Liver (tissue), 9 donors: Measurements from ENCODE around the gene PDK4. TPM values are rescaled to one million over a fixed set of nuclear protein-coding genes. Genes with fewer than 3 reads are reported as not detected.

Experiments
- DNase-seq: peaks from one replicate; pipeline ENCODE4 v3.0.0-alpha.2; 2017; ENCODE audit warnings: low spot score
- H3K27ac ChIP-seq, 2 donors: one replicate each; pipeline ENCODE4 v1.7.0; 2013; ENCODE audit warnings: inconsistent platforms in 2 of 2, low read length in 2 of 2, control low read depth in 1 of 2, low read depth in 1 of 2, mild to moderate bottlenecking in 1 of 2
- H3K27me3 ChIP-seq, 4 donors: one replicate each; pipeline versions ENCODE4 v1.6.1 to v1.7.0; 2013; ENCODE audit warnings: low read length in 3 of 4, inconsistent platforms in 1 of 4, mild to moderate bottlenecking in 1 of 4, moderate library complexity in 1 of 4; ENCODE audit not compliant: control insufficient read depth in 4 of 4, insufficient read depth in 4 of 4
- H3K36me3 ChIP-seq, 4 donors: one replicate each; pipeline versions ENCODE4 v1.6.1 to v1.7.0; 2013; ENCODE audit warnings: low read length in 3 of 4, mild to moderate bottlenecking in 3 of 4, low read depth in 1 of 4, moderate library complexity in 1 of 4; ENCODE audit not compliant: control insufficient read depth in 4 of 4, insufficient read depth in 3 of 4
- H3K4me1 ChIP-seq, 4 donors: one replicate each; pipeline versions ENCODE4 v1.6.1 to v1.7.0; 2013; ENCODE audit warnings: low read length in 3 of 4, mild to moderate bottlenecking in 3 of 4, moderate library complexity in 1 of 4; ENCODE audit not compliant: control insufficient read depth in 4 of 4, insufficient read depth in 4 of 4
- H3K4me3 ChIP-seq, 3 donors: one replicate each; pipeline versions ENCODE4 v1.6.1 to v1.7.0; 2013; ENCODE audit warnings: low read length in 3 of 3, control low read depth in 1 of 3, low read depth in 1 of 3, mild to moderate bottlenecking in 1 of 3
- H3K9ac ChIP-seq, 2 donors: one replicate each; pipeline ENCODE4 v1.7.0; 2013; ENCODE audit warnings: low read length in 2 of 2, mild to moderate bottlenecking in 2 of 2, moderate library complexity in 2 of 2, control low read depth in 1 of 2, low read depth in 1 of 2
- H3K9me3 ChIP-seq, 4 donors: one replicate each; pipeline versions ENCODE4 v1.6.1 to v1.7.0; 2013; ENCODE audit warnings: low read length in 3 of 4; ENCODE audit not compliant: control insufficient read depth in 4 of 4
- ATF3 ChIP-seq: IDR thresholded peaks from 2 replicates; pipeline ENCODE4 v1.6.1; 2016; ENCODE audit warnings: antibody characterized with exemption
- EGR1 ChIP-seq, 2 donors: IDR thresholded peaks; 2 replicates each; pipeline ENCODE4 v1.6.1; 2016 to 2018; ENCODE audit warnings: antibody characterized with exemption in 2 of 2, low read depth in 2 of 2
- FOXA1 ChIP-seq: IDR thresholded peaks from 2 replicates; pipeline ENCODE4 v1.6.1; 2016; ENCODE audit warnings: antibody characterized with exemption
- FOXA2 ChIP-seq: IDR thresholded peaks from 2 replicates; pipeline ENCODE4 v1.6.1; 2016; ENCODE audit warnings: antibody characterized with exemption
- GABPA ChIP-seq, 2 donors: IDR thresholded peaks in 1 of 2; conservative IDR thresholded peaks in 1 of 2; 2 replicates each; pipeline ENCODE4 v1.6.1; 2016; ENCODE audit warnings: antibody characterized with exemption in 2 of 2, mild to moderate bottlenecking in 1 of 2, moderate library complexity in 1 of 2
- HNF4A ChIP-seq, 2 donors: conservative IDR thresholded peaks; 2 replicates each; pipeline ENCODE4 v1.6.1; 2016; ENCODE audit warnings: antibody characterized with exemption in 2 of 2, mild to moderate bottlenecking in 2 of 2
- HNF4G ChIP-seq: IDR thresholded peaks from 2 replicates; pipeline ENCODE4 v1.6.1; 2016; ENCODE audit warnings: antibody characterized with exemption
- JUND ChIP-seq, 2 donors: IDR thresholded peaks; 2 replicates each; pipeline ENCODE4 v1.6.1; 2016; ENCODE audit warnings: antibody characterized with exemption in 2 of 2
- MAX ChIP-seq: IDR thresholded peaks from 2 replicates; pipeline ENCODE4 v1.6.1; 2016; ENCODE audit warnings: antibody characterized with exemption
- NR2F2 ChIP-seq: IDR thresholded peaks from 2 replicates; pipeline ENCODE4 v1.6.1; 2016; ENCODE audit warnings: antibody characterized with exemption
- RAD21 ChIP-seq, 2 donors: IDR thresholded peaks; 2 replicates each; pipeline ENCODE4 v1.6.1; 2016; ENCODE audit warnings: antibody characterized with exemption in 2 of 2, mild to moderate bottlenecking in 2 of 2
- RXRA ChIP-seq, 2 donors: IDR thresholded peaks; 2 replicates each; pipeline ENCODE4 v1.6.1; 2017 to 2018; ENCODE audit warnings: antibody characterized with exemption in 2 of 2, mild to moderate bottlenecking in 1 of 2
- SP1 ChIP-seq: IDR thresholded peaks from 2 replicates; pipeline ENCODE4 v1.6.1; 2018; ENCODE audit warnings: antibody characterized with exemption, mild to moderate bottlenecking
- TAF1 ChIP-seq: conservative IDR thresholded peaks from 2 replicates; pipeline ENCODE4 v1.6.1; 2016; ENCODE audit warnings: antibody characterized with exemption, mild to moderate bottlenecking
- YY1 ChIP-seq: IDR thresholded peaks from 2 replicates; pipeline ENCODE4 v1.6.1; 2016; ENCODE audit warnings: antibody characterized with exemption, mild to moderate bottlenecking
- ZBTB33 ChIP-seq: IDR thresholded peaks from 2 replicates; pipeline ENCODE4 v1.6.1; 2016; ENCODE audit warnings: antibody characterized with exemption
- whole genome bisulfite sequencing: extraction: QIAGEN DNeasy Blood & Tissue Kit; methylation state at CpG from one replicate; pipeline ENCODE4 v1.1.7; 2013; 5-methylcytosine and 5-hydroxymethylcytosine counted together
- polyA plus RNA-seq, 2 donors: library from polyadenylated mRNA; stranded (reverse) in 1 of 2; unstranded in 1 of 2; fragments of 200-250 nt in 1 of 2; fragments of >200 nt in 1 of 2; fragmentation: Nextera tagmentation in 1 of 2; extraction: Ambion mirVana in 1 of 2; gene quantifications; one replicate each; pipeline versions ENCODE4 v1.2.1 to v1.2.3, GENCODE V29; 2013 to 2015
- total RNA-seq, 2 donors: library from RNA; depleted of rRNA; stranded (reverse); fragments of >200 nt; gene quantifications; one replicate each; pipeline ENCODE4 v1.2.3, GENCODE V29; 2014
- TF ChIP-seq, protein P1 (sequence below): IDR thresholded peaks from 2 replicates; pipeline ENCODE4 v1.6.1; 2016; ENCODE audit warnings: antibody characterized with exemption, mild to moderate bottlenecking
- donor health status: healthy.
- donor health status: healthy.
- donor health status: healthy.
- donor health status: healthy.
- donor health status: healthy.

PDK4 gene
- total and polyA plus RNA-seq, 4 donors, result 6.3 to 116 (median 50.0) TPM

DNA sequence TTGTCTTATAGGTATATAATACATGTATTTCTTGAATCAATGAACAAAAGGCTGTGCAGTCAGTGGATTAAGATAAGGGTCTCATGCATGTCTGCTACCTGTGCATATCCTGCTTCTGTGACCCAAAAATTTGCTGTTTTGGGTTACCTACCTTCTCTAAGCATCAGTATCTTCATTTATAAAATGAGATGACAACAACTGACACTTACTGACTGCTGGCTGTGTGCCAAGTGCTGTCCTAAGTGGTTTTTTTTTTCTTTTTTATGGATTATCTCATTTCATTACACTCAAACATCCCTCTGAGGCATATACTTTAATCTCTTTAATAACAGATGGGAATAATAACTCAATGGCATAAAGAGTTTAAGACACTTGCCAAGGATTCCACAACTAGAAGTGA is 2.1 kb downstream of the PDK4 start:
- H3K4me3 ChIP-seq, result peak overlapping the region; percentile 32 to 98 (median 96)
- H3K27me3 ChIP-seq, result no peaks in the 10 kb centered on the region
- no peak for DNase-seq
- H3K9ac ChIP-seq, result peak overlapping the region; percentile 83 to 99
- H3K4me1 ChIP-seq, result peaks cover 8 to 54% (median 36%) of the 10 kb centered on the region in 4 donors
- peaks cover 0 to 36% (median 19%) of the 10 kb centered on the region in 4 donors for H3K36me3 ChIP-seq
- peak overlapping the region; percentile 10 to 97 for H3K27ac ChIP-seq
- no peaks in the 10 kb centered on the region for H3K9me3 ChIP-seq
- TF ChIP-seq TAF1 (no peak), FOXA1 (no peak), SP1 (no peak), HNF4G (no peak), ZBTB33 (no peak), MAX (no peak), ATF3 (no peak), GABPA (IDR thresholded peaks at IDR 0.05 in 1 of 2, conservative IDR thresholded peaks at IDR 0.05 in 1 of 2) (no peak)
- TF ChIP-seq, protein P1, sequence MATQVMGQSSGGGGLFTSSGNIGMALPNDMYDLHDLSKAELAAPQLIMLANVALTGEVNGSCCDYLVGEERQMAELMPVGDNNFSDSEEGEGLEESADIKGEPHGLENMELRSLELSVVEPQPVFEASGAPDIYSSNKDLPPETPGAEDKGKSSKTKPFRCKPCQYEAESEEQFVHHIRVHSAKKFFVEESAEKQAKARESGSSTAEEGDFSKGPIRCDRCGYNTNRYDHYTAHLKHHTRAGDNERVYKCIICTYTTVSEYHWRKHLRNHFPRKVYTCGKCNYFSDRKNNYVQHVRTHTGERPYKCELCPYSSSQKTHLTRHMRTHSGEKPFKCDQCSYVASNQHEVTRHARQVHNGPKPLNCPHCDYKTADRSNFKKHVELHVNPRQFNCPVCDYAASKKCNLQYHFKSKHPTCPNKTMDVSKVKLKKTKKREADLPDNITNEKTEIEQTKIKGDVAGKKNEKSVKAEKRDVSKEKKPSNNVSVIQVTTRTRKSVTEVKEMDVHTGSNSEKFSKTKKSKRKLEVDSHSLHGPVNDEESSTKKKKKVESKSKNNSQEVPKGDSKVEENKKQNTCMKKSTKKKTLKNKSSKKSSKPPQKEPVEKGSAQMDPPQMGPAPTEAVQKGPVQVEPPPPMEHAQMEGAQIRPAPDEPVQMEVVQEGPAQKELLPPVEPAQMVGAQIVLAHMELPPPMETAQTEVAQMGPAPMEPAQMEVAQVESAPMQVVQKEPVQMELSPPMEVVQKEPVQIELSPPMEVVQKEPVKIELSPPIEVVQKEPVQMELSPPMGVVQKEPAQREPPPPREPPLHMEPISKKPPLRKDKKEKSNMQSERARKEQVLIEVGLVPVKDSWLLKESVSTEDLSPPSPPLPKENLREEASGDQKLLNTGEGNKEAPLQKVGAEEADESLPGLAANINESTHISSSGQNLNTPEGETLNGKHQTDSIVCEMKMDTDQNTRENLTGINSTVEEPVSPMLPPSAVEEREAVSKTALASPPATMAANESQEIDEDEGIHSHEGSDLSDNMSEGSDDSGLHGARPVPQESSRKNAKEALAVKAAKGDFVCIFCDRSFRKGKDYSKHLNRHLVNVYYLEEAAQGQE, result no peak

GRCh38 chr7:95593343-95593742 is 3.0 kb downstream of the PDK4 start:
- WGBS, result 71% methylated on average over 2 of the region's 2 CpGs
- Histone ChIP-seq H3K9me3 (no peaks in the 10 kb centered on the region), H3K9ac (peak overlapping the region; percentile 18 to 99), H3K36me3 (peaks cover 4 to 44% (median 24%) of the 10 kb centered on the region in 4 donors), H3K27ac (peak overlapping the region in 1 of 2 donors; percentile 6), H3K4me3 (peak overlapping the region; percentile 28 to 96 (median 33)), H3K4me1 (peaks cover 10 to 58% (median 41%) of the 10 kb centered on the region in 4 donors), H3K27me3 (no peaks in the 10 kb centered on the region)
- no peak for DNase-seq
- TF ChIP-seq GABPA (IDR thresholded peaks at IDR 0.05 in 1 of 2, conservative IDR thresholded peaks at IDR 0.05 in 1 of 2) (no peak), JUND (IDR thresholded peaks at IDR 0.05) (no peak), SP1 (no peak), NR2F2 (no peak), YY1 (no peak), FOXA2 (no peak), RXRA (IDR thresholded peaks at IDR 0.05) (no peak), RAD21 (IDR thresholded peaks at IDR 0.05) (no peak), ATF3 (no peak), MAX (no peak), FOXA1 (no peak), HNF4G (no peak), HNF4A (conservative IDR thresholded peaks at IDR 0.05) (no peak), EGR1 (IDR thresholded peaks at IDR 0.05; ENCODE audit: low read depth in 2 of 2) (no peak), ZBTB33 (no peak), TAF1 (no peak)
- TF ChIP-seq, protein P1, result no peak
